Dermis microvascular lymphatic vessel endothelial cell (primary cell): ENCODE measurements around the gene TMED8. TPM values are rescaled to one million over a fixed set of nuclear protein-coding genes. Genes with fewer than 3 reads are reported as not detected.

Experiments used
- DNase-seq, 2 donors: peaks; one replicate each; pipeline versions ENCODE4 v3.0.0 to v3.0.0-alpha.2; 2010; ENCODE audit warnings: low read depth in 2 of 2
- total RNA-seq: library from RNA; depleted of rRNA; stranded (reverse); fragments of >200 nt; gene quantifications from 2 replicates; pipeline ENCODE4 v1.2.1, GENCODE V29; 2014

TMED8 gene
- total RNA-seq, 1 donor from 2014 or later = 8.7 TPM

DNA sequence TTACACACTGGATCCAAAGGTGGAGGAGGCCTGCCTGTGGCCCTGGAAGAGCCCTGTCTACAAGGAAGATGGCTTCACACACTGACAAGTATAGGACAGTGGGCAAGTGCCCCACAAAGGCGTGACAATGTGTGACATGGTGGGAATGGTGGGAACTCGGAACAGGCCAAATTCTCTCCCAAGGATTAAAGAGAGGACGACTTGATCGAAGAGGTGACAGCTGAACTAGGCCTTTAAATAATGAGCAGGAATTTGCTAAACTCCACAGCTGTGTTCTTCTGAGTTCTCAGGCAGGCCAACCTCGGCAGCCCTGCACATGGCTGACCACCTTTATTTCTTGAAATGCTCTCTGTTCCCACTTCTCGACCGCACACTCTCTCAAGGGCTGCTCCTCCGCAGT, 80.0 kb downstream of the TMED8 start:
- no peak for DNase-seq

GRCh38 chr14:77296155-77296554, 80.7 kb downstream of the TMED8 start:
- DNase-seq = no peak

- DNase-seq = no peak
These were observed 86.2 kb downstream of the TMED8 start for GRCh38 chr14:77290705-77291104.

DNA sequence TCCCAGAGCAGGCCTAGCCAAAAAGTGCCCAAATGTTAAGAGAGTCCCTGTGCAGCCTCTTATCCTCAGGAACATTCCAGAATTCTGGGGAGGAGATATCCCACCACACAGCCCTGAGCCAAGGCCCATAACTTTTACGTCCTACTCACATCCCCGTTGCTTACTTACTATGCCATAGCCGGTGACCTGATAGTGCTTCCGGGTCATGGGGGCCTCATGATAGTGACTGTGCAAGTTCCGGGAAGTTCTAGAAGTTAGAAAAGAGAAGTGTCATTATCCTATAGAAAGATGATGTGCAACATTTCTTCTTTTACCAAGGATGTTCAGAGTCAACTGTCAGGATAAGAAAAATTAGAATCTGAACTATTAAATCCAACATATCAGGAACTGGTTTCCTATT, 90.3 kb downstream of the TMED8 start:
- DNase-seq = no peak

Other genes starting within 250 kb of the TMED8 start
- gene ZDHHC22, start 235.3 kb downstream of the TMED8 start, total RNA-seq = not detected in 2 replicates
- gene TMEM63C, start 195.3 kb downstream of the TMED8 start, total RNA-seq = 0.13 and 0.77 TPM in 2 replicates
- gene NGB, start 105.9 kb downstream of the TMED8 start, total RNA-seq = not detected in 2 replicates
- 7.8 and 9.0 TPM in 2 replicates for gene POMT2, start 56.2 kb downstream of the TMED8 start, total RNA-seq
- gene GSTZ1, start 56.1 kb downstream of the TMED8 start, total RNA-seq = 24.5 and 32.4 TPM in 2 replicates
- gene SAMD15, start 285 bp upstream of the TMED8 start, total RNA-seq = 0.38 and 1.0 TPM in 2 replicates
- 0.13 and 0.26 TPM in 2 replicates for gene NOXRED1, start 46.4 kb upstream of the TMED8 start, total RNA-seq
- 25.2 and 25.9 TPM in 2 replicates for gene VIPAS39, start 80.5 kb upstream of the TMED8 start, total RNA-seq
- 69.7 and 73.0 TPM in 2 replicates for gene AHSA1, start 81.0 kb upstream of the TMED8 start, total RNA-seq
- under 0.01 TPM in 2 replicates for gene ISM2, start 121.7 kb upstream of the TMED8 start, total RNA-seq
- 60.2 and 68.7 TPM in 2 replicates for gene SPTLC2, start 239.5 kb upstream of the TMED8 start, total RNA-seq